Panc1 (cell line): ENCODE data around the gene ERC2.

ENCODE experiments used
- TCF7L2 ChIP-seq: IDR thresholded peaks from 2 replicates; pipeline ENCODE4 v1.6.1; 2011; ENCODE audit warnings: mild to moderate bottlenecking, low read depth, low read length, inconsistent platforms
- TF ChIP-seq, protein P1 (sequence below): fragments of 450-650 bp; IDR thresholded peaks from 2 replicates; pipeline ENCODE4 v1.5.1; 2017; ENCODE audit warnings: mild to moderate bottlenecking
- TF ChIP-seq, protein P2 (sequence below), 2 experiments: IDR thresholded peaks; 2 replicates each; pipeline ENCODE4 v1.6.1; 2011 to 2012; ENCODE audit warnings: low read depth in 2 of 2, control low read depth in 1 of 2, low read length in 1 of 2, mild to moderate bottlenecking in 1 of 2, moderate library complexity in 1 of 2; ENCODE audit not compliant: insufficient read depth in 1 of 2

DNA sequence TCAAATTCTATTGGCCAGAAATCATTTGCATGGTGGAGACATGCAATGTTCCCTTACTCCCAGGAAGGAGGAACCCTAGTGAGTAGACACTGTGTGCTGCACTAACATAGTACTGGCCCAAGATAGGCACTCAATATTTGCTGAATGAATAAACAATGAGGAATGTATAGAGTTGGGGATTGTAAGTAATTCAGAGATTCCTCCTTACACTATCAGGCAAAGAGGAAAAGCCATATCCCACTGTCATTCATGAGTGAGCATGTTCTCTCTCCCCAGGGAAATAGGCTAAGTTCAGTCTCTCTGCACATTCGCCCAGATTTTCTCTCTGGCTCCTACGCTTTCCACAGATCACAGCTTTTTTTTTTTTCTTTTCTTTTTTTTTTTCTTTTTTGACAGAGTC, 826.3 kb downstream of the ERC2 start:
- TF ChIP-seq TCF7L2, result no peak
- TF ChIP-seq, protein P1, sequence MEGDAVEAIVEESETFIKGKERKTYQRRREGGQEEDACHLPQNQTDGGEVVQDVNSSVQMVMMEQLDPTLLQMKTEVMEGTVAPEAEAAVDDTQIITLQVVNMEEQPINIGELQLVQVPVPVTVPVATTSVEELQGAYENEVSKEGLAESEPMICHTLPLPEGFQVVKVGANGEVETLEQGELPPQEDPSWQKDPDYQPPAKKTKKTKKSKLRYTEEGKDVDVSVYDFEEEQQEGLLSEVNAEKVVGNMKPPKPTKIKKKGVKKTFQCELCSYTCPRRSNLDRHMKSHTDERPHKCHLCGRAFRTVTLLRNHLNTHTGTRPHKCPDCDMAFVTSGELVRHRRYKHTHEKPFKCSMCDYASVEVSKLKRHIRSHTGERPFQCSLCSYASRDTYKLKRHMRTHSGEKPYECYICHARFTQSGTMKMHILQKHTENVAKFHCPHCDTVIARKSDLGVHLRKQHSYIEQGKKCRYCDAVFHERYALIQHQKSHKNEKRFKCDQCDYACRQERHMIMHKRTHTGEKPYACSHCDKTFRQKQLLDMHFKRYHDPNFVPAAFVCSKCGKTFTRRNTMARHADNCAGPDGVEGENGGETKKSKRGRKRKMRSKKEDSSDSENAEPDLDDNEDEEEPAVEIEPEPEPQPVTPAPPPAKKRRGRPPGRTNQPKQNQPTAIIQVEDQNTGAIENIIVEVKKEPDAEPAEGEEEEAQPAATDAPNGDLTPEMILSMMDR, result no peak
- TF ChIP-seq, protein P2, sequence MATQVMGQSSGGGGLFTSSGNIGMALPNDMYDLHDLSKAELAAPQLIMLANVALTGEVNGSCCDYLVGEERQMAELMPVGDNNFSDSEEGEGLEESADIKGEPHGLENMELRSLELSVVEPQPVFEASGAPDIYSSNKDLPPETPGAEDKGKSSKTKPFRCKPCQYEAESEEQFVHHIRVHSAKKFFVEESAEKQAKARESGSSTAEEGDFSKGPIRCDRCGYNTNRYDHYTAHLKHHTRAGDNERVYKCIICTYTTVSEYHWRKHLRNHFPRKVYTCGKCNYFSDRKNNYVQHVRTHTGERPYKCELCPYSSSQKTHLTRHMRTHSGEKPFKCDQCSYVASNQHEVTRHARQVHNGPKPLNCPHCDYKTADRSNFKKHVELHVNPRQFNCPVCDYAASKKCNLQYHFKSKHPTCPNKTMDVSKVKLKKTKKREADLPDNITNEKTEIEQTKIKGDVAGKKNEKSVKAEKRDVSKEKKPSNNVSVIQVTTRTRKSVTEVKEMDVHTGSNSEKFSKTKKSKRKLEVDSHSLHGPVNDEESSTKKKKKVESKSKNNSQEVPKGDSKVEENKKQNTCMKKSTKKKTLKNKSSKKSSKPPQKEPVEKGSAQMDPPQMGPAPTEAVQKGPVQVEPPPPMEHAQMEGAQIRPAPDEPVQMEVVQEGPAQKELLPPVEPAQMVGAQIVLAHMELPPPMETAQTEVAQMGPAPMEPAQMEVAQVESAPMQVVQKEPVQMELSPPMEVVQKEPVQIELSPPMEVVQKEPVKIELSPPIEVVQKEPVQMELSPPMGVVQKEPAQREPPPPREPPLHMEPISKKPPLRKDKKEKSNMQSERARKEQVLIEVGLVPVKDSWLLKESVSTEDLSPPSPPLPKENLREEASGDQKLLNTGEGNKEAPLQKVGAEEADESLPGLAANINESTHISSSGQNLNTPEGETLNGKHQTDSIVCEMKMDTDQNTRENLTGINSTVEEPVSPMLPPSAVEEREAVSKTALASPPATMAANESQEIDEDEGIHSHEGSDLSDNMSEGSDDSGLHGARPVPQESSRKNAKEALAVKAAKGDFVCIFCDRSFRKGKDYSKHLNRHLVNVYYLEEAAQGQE (IDR thresholded peaks at IDR 0.05; ENCODE audit: insufficient read depth in 1 of 2, low read depth in 2 of 2, low read length in 1 of 2), result no peak
